ENCODE results near the gene DLK1.

Gene DLK1

GRCh38 chr14:100734031-100734990 is 7.6 kb downstream of the DLK1 start:
- DNase-seq, result peak; percentile 24

GRCh38 chr14:100735271-100735670 is 8.6 kb downstream of the DLK1 start:
- DNase-seq, result peak; percentile 18

GRCh38 chr14:100736269-100737180 is 9.8 kb downstream of the DLK1 start:
- peak; percentile 44 for DNase-seq

- DNase-seq, result peak; percentile 44
Observed at GRCh38 chr14:100737526-100737925, 10.8 kb downstream of the DLK1 start.

GRCh38 chr14:100738269-100738691 is 11.6 kb downstream of the DLK1 start:
- peak; percentile 34 for DNase-seq

GRCh38 chr14:100738704-100739131 is 12.0 kb downstream of the DLK1 start:
- peak; percentile 31 for DNase-seq

GRCh38 chr14:100739306-100739705 is 12.6 kb downstream of the DLK1 start:
- peak; percentile 24 for DNase-seq

- DNase-seq, result peak; percentile 19
Observed at GRCh38 chr14:100740196-100740825, 13.6 kb downstream of the DLK1 start.

GRCh38 chr14:100740929-100741328 is 14.2 kb downstream of the DLK1 start:
- DNase-seq, result no peak

GRCh38 chr14:100741966-100742365 is 15.3 kb downstream of the DLK1 start:
- DNase-seq, result no peak

- no peak for DNase-seq
Observed at GRCh38 chr14:100746326-100746725, 19.6 kb downstream of the DLK1 start.

- DNase-seq, result no peak
Observed at GRCh38 chr14:100747021-100747586, 20.4 kb downstream of the DLK1 start.

- no peak for DNase-seq
Observed at GRCh38 chr14:100747736-100748135, 21.0 kb downstream of the DLK1 start.

GRCh38 chr14:100748403-100748802 is 21.7 kb downstream of the DLK1 start:
- no peak for DNase-seq

- DNase-seq, result no peak
Observed at GRCh38 chr14:100748944-100749343, 22.3 kb downstream of the DLK1 start.

GRCh38 chr14:100749967-100750597 is 23.4 kb downstream of the DLK1 start:
- no peak for DNase-seq

- no peak for DNase-seq
Observed at GRCh38 chr14:100750762-100751699, 24.3 kb downstream of the DLK1 start.

- no peak for DNase-seq
Observed at GRCh38 chr14:100754020-100754419, 27.3 kb downstream of the DLK1 start.

GRCh38 chr14:100755649-100756048 is 29.0 kb downstream of the DLK1 start:
- no peak for DNase-seq

- DNase-seq, result no peak
Observed at GRCh38 chr14:100761481-100761880, 34.8 kb downstream of the DLK1 start.

GRCh38 chr14:100762089-100762515 is 35.4 kb downstream of the DLK1 start:
- DNase-seq, result no peak

All from left hindlimb (tissue), 1 donor.